GM12873 (cell line): ENCODE measurements around the gene NDUFB10.

Source experiments
- TF ChIP-seq, protein P1 (sequence below): IDR thresholded peaks from 2 replicates; pipeline ENCODE4 v1.5.1; 2012; ENCODE audit warnings: low read depth, mild to moderate bottlenecking, moderate library complexity, low read length, control low read depth; ENCODE audit not compliant: insufficient read depth; ENCODE audit errors: missing control alignments

Gene NDUFB10

DNA sequence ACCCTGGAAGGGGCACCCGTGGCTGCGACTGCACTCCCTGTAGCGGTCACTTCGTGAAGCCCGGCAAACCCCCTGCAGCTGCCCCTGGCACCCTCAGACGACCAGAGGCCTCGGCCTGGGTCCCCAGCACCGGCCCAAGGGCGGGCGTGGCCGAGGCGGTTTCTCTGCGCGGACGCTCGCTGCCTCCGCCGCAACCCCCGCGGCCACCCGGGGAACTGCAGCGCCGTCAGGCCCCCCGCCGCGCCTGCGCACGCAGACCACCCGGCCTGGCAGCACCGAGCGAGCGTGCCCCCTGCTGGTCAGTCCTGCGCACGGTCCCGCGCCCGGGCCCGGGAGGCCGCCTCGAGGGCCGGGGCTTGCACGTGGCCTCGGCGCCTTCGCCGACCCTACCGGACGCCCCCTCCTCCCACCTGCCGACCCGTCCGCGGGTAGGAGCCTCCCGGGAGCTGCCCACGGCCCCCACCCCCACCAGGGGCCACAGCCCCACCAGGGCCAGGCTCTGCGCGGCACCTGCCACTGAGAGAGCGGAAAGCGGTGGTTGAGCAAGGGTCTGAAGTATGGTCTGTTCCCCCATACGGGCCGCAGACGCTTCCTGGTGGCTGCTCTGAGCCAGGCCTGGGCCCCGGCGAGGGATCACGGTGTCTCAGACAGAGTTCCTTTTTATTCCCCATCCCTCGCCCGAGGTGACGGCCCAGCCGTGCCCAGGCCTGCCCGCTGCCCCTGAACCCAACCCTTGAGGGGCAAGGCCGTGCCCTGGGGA is 29.6 kb upstream of the NDUFB10 start:
- TF ChIP-seq, protein P1, sequence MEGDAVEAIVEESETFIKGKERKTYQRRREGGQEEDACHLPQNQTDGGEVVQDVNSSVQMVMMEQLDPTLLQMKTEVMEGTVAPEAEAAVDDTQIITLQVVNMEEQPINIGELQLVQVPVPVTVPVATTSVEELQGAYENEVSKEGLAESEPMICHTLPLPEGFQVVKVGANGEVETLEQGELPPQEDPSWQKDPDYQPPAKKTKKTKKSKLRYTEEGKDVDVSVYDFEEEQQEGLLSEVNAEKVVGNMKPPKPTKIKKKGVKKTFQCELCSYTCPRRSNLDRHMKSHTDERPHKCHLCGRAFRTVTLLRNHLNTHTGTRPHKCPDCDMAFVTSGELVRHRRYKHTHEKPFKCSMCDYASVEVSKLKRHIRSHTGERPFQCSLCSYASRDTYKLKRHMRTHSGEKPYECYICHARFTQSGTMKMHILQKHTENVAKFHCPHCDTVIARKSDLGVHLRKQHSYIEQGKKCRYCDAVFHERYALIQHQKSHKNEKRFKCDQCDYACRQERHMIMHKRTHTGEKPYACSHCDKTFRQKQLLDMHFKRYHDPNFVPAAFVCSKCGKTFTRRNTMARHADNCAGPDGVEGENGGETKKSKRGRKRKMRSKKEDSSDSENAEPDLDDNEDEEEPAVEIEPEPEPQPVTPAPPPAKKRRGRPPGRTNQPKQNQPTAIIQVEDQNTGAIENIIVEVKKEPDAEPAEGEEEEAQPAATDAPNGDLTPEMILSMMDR, result peak; percentile 89

DNA sequence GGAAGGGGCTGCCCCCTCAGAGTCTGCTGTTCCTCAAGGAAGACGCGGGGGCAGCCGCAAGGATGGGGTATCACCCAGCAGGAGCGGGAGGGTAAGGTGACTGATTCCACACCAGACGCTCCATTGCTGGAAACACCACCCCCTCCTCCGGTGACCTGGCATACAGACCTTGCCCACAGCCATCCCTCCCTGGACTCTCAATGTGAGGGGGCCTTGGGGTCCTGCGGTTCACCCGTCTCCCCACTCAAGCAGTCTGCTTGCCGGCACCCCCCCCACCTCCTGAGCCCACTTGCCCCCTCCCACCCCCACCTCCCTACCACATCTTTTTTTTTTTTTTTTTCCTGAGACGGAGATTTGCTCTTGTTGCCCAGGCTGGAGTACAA is 29.0 kb upstream of the NDUFB10 start:
- TF ChIP-seq, protein P1, result no peak

DNA sequence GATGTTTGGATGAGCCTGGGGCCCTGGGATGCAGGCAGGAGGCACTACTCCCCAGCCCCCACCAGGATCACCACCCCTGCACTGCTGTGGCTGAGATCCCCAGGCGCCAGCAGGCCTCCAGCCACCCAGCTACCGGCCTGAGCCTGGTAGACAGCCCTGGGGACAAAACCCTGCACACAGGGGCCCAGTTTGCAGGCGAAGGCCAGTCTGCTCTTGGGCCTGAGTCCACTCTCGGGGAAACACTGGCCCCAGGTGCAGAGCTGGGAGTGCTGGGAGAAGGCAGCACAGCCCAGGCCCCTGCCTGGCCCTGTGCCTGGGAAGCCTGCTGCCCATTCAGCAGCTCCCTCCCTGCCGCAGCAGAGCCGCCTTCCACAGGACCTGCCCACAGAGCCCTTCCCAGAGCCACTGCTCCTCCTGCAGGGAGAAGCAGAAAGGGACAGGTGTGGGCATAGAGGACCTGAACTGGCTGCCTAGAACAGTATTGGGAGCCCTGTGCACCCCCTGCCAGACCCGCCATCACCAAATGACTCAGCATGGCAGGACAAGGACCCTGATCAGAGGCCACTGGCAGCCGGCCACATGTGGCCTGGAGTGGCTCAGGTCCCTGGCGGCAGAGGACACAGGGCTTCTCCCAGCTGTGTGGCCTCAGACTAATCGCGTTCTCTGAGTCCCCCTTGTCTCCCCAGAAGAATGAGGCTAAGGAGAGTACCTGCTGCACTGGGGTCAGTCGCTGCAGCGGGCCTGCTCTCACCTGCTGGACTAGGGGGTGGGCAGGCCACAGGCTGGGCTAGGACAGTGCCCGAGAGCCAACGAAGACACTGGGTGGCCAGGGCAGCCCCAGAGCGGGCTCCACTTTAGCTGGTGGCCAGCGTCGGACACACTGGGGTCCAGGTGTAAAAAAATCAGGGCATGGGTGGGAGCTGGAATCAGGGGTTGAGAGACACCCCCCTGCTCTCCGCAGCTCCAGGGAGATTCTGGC is 27.0 kb upstream of the NDUFB10 start:
- TF ChIP-seq, protein P1, result no peak

DNA sequence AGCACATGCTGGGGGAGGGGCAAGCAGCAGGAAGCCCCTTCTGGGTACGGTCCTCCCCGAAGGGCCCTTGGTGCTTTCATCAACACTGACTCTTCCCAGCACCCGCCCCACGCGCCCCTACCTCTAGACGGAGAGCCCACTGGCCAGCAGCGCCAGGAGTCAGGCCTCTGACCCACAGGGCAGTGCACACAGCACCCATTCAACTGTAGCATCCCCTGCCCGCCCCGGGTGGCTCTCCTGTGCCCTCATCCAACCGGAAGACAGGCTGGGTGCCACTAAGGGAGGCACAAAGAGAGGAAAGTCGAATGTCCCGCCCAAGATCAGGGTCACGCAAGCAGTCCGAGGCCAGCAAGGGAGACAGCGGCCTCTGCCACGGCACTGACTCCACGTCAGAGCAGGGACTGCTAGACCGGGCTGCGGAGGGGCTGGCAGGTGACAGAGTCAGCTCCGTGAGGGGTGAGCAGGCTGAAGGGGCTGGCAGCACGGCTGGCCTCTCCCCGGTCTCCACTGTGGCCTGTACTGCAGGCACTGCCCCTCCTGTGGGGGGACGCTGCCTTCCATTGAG is 26.2 kb upstream of the NDUFB10 start:
- TF ChIP-seq, protein P1, result no peak

DNA sequence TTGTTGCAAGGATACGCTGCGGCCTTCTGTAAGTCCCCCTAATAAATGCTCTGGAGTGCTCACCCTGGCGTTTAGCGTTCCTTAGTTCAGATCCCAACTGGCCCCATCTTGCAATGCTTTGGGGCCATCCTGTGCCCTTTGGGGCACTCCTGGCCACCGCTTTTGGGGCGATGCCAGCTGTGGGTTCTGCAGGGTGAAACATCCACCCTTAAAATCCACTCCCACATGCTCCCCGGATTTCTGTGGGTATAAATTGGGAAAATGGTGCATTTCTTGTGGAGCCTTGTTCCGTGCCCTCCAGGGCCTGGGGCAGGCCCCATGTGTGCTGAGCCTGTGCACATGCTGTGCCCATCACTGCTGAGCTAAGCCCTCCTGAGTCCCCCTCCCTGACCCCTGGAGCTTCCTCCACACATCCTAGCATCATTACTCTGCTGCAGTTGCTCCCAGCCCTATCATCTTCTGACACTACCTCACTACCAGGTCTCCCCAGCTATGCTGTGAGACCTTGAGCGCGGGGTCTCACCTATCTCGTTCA is 22.3 kb upstream of the NDUFB10 start:
- TF ChIP-seq, protein P1, result no peak

DNA sequence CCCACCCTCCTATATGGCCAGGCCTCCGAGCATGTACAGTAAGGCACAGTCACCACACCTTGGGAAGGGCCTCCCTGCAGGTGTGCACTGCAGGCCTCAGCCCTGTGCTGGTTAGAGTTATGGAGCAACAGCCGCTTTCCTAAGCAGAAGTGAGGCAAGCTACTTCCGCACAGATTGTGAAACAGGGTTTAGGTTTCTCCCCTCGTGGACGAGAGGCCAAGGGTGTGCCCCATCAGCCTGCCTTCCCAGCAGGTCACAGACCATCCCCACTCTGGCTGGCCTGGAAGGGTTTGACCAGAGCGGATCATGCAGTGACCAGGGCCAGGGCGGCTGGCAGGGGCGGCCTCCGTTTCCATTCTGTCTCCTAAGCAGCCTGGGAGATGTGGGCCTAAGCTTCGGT is 21.0 kb upstream of the NDUFB10 start:
- TF ChIP-seq, protein P1, result no peak

DNA sequence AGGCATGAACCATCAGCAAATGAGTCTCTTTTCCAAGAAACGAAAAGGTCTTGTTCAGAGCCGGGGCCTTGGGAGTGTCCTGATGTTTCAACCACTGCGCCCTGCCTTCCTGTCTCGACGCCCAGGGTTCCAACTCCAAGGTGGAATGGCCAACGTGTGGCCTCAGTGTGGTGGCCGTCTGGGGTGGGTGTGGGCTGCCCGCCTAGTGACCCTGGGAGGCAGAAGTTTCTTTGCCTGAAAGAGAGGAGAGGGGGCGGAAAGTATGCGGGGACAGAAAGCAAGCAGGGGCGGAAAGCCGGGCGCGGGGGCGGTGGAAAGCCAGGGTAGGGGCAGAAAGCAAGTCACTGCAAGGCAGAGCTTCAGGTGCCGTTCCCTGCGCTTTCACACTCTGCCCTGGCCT is 20.4 kb upstream of the NDUFB10 start:
- TF ChIP-seq, protein P1, result no peak
